Right kidney (tissue), 1 donor: ENCODE measurements around the gene CYP21A2.

ENCODE experiments used
- DNase-seq: peaks from one replicate; pipeline ENCODE4 v3.0.0-alpha.2; 2016

Gene CYP21A2

DNA sequence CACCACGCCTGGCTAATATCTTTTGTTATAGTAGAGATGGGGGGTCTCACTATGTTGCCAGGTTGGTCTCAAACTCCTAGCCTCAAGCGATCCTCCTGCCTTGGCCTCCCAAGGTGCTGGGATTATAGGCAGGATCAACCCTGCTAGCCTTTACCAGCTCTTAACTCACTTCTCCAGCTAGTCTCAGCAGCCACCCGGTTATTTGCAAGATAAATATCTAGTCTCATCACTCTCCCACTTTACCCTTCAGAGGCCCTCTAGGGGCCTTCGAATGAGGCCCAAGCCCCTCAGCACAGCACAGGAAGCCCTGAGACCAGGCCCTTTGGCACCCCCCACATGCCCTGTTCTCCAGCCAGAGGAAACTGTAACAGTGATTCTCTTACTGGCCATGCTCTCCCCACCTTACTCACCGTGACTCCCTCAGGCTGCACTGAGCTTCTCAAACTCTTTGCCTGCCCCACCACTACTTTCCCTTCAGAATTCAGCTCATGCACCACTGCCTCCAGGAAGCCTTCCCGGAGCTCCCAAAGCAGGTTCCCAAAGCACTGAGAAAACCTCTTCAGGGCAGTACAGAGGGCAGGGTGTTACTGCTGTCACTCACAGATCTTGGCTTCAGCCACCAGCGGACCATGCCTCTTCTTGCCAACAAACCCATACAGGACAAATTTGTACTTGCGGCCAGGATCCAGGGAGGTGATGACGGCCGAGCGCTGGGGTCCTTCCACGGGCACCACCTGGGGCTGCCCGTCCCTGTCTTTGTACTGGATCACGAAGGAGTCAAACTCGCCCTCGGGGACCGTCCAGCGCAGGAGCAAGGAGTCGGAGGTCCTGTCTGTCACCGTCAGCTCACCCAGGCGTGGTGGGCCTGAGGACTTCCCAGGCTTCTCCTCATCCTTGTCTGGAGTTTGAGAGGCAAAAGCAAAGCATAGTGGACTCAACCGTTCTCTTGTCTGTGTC, 45.9 kb downstream of the CYP21A2 start:
- DNase-seq: no peak

DNA sequence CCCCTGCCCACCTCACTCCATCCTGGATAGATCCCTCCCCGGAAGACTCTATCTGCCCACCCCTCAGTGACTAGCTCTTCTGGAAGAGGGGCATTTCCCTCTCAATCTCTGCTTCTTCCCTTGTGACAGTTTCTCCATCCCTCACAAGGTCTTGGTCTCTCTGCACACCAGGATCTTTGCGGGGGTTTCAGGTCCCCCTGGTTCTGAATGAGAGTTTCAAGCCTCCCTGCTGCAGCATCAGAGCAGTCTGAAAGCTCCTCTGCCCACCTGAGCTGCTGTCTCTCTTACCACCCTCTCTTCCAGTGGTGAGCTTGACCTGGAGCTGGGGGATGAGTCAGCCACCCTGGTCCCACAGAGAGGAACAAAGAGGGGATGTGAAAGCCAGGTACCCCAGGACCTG, 46.6 kb downstream of the CYP21A2 start:
- DNase-seq: no peak

DNA sequence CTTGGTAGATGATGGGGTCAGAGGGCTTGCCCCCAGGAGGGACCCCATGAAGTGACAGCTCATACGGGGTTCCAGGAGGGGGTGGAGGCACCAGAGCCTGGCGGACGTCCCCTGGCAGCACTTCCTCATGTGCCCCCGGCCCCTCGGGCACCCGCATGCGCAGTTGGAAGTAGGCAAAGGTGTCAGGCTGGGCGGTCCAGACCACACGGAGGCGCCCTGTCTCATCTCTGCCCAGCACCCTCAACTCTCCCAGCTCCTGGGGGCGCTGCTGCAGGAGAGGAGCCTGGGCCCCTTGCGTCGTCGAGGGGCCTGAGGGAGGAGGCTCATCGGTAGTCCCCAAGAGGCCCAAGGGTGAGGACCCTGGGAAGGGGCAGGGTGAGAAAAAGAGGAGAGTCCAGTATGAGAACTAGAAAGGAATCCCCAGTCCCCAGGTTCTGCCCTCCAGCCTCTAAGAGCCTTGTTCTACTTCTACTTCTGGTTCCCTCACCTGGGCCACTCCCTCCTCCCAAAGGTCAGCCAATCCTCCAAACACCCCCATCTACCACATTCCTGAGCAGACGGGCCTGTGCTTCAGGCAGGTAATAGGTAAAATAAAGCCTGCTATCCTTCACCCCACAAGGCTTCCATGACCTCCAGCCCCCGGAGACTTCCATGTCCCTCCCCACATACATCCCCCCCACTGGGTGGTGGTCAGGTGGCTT, 47.7 kb downstream of the CYP21A2 start:
- DNase-seq: no peak

DNA sequence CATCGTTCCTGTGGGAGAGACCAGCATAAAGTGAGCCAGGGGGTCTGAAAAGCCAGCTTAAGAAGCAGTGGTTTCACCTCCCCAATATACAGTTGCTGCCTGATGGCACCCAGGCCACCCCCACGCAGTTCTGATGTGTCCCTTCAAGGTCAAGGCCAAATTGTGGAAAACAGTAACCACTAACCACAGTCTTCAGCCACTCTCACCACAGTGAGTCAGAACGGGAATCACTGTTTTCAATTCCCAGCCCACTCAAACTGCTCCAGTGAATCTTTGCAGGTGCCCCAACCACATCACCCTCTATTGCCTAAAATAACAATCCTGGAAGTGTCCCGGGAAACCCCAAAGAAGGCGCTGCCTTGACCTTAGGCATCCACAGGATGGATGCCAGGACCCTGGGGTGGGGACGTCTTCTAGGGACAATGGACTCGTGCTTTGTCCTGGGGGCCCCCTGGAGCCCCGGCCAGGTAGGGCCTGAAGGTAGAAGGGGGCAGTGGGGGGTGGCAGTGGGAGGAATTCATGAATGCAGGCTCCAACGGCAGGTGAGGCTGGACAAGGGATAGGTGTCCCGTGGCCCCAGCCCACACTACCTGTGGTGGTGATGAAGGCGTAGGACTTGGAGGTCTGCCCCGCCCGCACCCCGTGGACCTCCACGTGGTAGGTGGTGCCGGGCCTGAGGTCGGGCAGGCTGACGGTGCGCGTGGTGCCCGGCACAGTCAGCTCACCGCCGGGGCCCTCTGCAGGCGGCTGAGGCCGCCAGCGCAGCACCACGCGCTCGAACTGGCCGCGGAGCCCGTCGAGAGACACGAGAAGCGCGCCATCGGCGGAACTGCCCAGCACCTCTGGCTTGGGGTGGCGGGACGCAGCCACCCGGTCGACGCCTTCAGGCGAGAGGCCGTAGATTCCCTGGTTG, 48.7 kb downstream of the CYP21A2 start:
- DNase-seq: peak; percentile 54

DNA sequence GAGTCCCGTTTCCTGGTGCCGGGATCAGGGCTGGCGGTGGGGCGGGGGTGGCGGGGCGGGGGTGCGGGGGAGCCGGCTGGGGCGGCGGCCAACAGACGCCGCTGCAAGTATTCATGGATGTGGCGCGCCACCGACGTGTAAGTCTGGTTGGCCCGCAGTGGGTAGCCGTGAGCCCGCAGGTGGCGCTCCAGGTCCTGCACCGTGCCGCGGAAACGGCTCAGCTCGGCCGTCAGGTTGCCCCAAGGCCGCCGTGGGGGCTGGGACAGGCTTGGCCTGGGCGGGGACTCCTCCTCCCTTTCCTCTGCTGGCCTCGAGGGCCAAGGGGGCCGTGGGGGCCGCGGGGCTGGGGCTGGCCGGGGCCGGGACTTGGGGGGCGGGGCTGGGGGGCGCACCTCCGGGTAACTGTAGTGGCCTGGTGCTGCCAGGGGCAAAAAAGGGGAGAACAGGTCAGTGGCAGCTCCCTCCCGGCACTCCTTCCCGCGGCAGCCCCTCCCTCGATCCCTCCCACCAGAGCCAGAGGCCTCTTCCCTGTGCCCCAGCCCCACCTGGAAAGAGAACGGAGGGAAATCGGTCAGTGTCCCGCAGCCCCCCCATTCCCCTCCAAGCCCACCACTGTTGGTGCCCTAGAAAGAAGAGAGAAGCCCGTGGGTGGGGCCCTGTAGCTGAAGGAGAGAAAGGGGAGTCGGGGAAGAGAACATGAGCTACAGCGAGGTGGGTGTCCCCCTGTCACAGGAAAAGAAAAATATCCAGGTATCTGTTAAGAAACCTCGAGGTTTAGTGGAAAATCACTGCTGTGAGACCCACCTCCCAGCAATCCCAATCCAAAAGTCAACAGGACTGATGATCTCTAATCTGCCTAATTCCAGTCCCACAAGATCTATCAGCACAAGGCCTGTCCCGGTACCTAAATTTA, 49.6 kb downstream of the CYP21A2 start:
- DNase-seq: no peak

DNA sequence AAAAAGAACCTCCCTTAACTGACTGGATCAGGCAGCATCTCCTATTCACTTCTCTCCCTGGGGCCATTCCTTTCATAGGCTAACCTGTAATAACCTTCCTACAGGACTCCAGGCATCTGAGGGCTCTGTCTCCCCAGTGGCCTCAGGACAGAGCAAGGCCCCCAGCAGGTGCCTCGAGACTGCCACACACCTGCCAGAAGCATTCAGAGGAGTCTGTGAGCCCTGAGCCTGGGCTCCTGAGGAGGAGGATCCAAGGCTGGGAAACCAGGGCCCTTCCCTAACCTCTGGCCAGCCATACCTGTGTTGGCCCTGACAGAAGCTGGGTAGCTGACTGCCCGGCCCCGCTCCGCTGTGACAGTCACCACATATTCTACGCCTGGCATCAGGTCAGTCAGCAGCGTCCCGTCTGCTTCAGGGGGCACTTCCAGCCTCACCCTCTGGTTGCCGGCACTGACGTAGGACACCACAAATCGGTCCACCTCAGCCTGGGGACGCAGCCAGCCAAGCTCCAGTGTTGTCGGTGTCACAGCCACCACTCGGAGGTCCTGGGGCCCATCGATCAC, 50.4 kb downstream of the CYP21A2 start:
- no peak for DNase-seq

DNA sequence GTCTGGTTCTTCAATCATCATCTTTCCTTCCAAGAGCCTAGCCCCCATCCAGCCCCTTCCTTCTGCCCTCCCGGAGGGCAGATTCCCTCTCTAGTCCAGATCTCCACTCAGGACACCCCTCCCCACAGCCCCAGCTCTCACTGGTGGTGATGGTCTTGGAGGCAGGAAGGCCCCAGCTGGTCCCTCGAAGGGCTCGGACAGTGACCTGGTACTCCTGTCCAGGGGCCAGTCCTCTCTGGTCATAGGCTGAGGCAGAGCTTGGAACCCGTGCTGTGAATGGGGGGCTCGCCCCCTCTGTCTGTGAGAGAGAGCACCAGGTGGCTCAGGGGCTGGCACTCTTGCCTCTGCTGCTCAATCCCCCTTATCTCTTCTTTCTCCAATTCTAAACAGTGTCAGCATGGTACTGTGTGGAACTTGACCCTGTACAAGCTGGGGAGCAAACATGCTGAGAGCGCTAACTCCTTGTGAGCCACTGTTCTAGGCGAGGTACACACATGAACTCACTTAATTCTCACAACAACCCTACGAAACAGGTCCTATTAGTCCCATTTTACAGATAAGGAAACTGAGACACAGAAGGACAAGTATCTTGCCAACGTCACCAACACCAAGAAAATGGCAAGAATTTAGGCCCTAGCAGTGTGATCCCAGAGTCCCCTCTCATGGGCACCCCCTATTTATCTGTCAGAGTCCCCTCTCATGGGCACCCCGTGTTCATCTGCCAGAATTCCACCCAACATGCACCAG, 51.0 kb downstream of the CYP21A2 start:
- DNase-seq: no peak
